SJSA1 (cell line): Measurements from ENCODE around the gene NOTO. TPM values are rescaled to one million over a fixed set of nuclear protein-coding genes. Genes with fewer than 3 reads are reported as not detected.
"Not testable (repeated sequence)": the region's sequence is repeated elsewhere in the genome, so short reads cannot be mapped to it uniquely, and the experiment has no call there.

Experiments
- DNase-seq, 2 experiments: peaks; one replicate each; pipeline ENCODE4 v3.0.0-alpha.2; 2015 to 2020; ENCODE audit warnings: low spot score in 2 of 2, low read depth in 1 of 2
- H3K27ac ChIP-seq: fragments of 250-450 bp; sonication (Bioruptor Pico); 2 replicates; pipeline ENCODE4 v1.5.1; 2020; ENCODE audit warnings: mild to moderate bottlenecking, moderate library complexity
- H3K27me3 ChIP-seq: fragments of 250-450 bp; sonication (Bioruptor Pico); replicated peaks from 2 replicates; pipeline ENCODE4 v1.5.1; 2020; ENCODE audit warnings: mild to moderate bottlenecking, moderate library complexity
- H3K36me3 ChIP-seq: fragments of 250-450 bp; sonication (Bioruptor Pico); 2 replicates; pipeline ENCODE4 v1.5.1; 2020; ENCODE audit warnings: mild to moderate bottlenecking
- H3K4me1 ChIP-seq: fragments of 250-450 bp; sonication (Bioruptor Pico); replicated peaks from 2 replicates; pipeline ENCODE4 v1.6.1; 2021; ENCODE audit warnings: mild to moderate bottlenecking
- H3K4me3 ChIP-seq: fragments of 250-450 bp; sonication (Bioruptor Pico); 2 replicates; pipeline ENCODE4 v1.5.1; 2020; ENCODE audit warnings: mild to moderate bottlenecking
- H3K9me3 ChIP-seq: fragments of 250-450 bp; sonication (Bioruptor Pico); replicated peaks from 2 replicates; pipeline ENCODE4 v1.5.1; 2020; ENCODE audit warnings: mild to moderate bottlenecking
- total RNA-seq: library from RNA; depleted of rRNA; stranded (reverse); fragments of >200 nt; shearing (Covaris generic); gene quantifications from 2 replicates; pipeline ENCODE4 v1.2.3, GENCODE V29; 2014; rRNA removed

Gene NOTO
- total RNA-seq = not detected in 2 replicates

- peaks cover 4% of the 10 kb centered on the region; the same call in 1 of the 2 replicates for H3K9me3 ChIP-seq
- H3K36me3 ChIP-seq = no peaks in the 10 kb centered on the region
- DNase-seq = no peak
- no peaks in the 10 kb centered on the region for H3K4me1 ChIP-seq
- peaks cover 70% of the 10 kb centered on the region for H3K27me3 ChIP-seq
- no peak within 1 kb of the TSS for H3K4me3 ChIP-seq
- no peak within 1 kb of the TSS for H3K27ac ChIP-seq
Measured at GRCh38 chr2:73202156-73203054, at the start of gene NOTO. Gene NOTO (plus strand): TSS chr2:73202574. CDS start chr2:73202667, 93 bp downstream.

- Histone ChIP-seq H3K27me3 (peaks cover 29% of the 10 kb centered on the region), H3K36me3 (no peaks in the 10 kb centered on the region), H3K4me3 (no peak overlapping the region), H3K4me1 (peaks cover 6% of the 10 kb centered on the region), H3K9me3 (no peaks in the 10 kb centered on the region), H3K27ac (no peak overlapping the region)
- DNase-seq = peak; percentile 37 to 63
Measured at GRCh38 chr2:73156539-73157124, 45.7 kb upstream of the NOTO start.

- no peak overlapping the region for H3K4me3 ChIP-seq
- no peaks in the 10 kb centered on the region for H3K9me3 ChIP-seq
- no peak for DNase-seq
- H3K27ac ChIP-seq = no peak overlapping the region
- H3K4me1 ChIP-seq = no peaks in the 10 kb centered on the region
- H3K27me3 ChIP-seq = peaks cover 20% of the 10 kb centered on the region
- H3K36me3 ChIP-seq = no peaks in the 10 kb centered on the region
Measured at GRCh38 chr2:73162856-73163391, 39.5 kb upstream of the NOTO start.

GRCh38 chr2:73163483-73164367 lies 38.6 kb upstream of the NOTO start:
- no peaks in the 10 kb centered on the region for H3K4me1 ChIP-seq
- peaks cover 12% of the 10 kb centered on the region for H3K27me3 ChIP-seq
- H3K27ac ChIP-seq = no peak overlapping the region
- no peaks in the 10 kb centered on the region for H3K36me3 ChIP-seq
- no peaks in the 10 kb centered on the region for H3K9me3 ChIP-seq
- DNase-seq = peak; percentile 57 to 63
- no peak overlapping the region for H3K4me3 ChIP-seq

- not testable (repeated sequence) for H3K4me1 ChIP-seq, H3K4me3 ChIP-seq, H3K9me3 ChIP-seq
Measured at GRCh38 chr2:73165978-73166377, 36.4 kb upstream of the NOTO start.

GRCh38 chr2:73166813-73167212 lies 35.6 kb upstream of the NOTO start:
- not testable (repeated sequence) for H3K4me3 ChIP-seq, H3K27ac ChIP-seq, DNase-seq, H3K27me3 ChIP-seq, H3K4me1 ChIP-seq, H3K36me3 ChIP-seq, H3K9me3 ChIP-seq

More at GRCh38 chr2:73165978-73166377, 36.4 kb upstream of the NOTO start:
- H3K36me3 ChIP-seq, H3K27ac ChIP-seq, H3K27me3 ChIP-seq: not testable (repeated sequence)
- DNase-seq = peak in 1 of 2 experiments; percentile 38

- not testable (repeated sequence) for H3K4me3 ChIP-seq, H3K9me3 ChIP-seq, H3K27ac ChIP-seq, H3K36me3 ChIP-seq, DNase-seq, H3K4me1 ChIP-seq, H3K27me3 ChIP-seq
Measured at GRCh38 chr2:73168348-73168747, 34.0 kb upstream of the NOTO start.

- not testable (repeated sequence) for H3K27ac ChIP-seq, DNase-seq, H3K27me3 ChIP-seq
Measured at GRCh38 chr2:73170341-73170740, 32.0 kb upstream of the NOTO start.

GRCh38 chr2:73172963-73173362 lies 29.4 kb upstream of the NOTO start:
- DNase-seq = no peak
- no peaks in the 10 kb centered on the region for H3K36me3 ChIP-seq
- H3K27ac ChIP-seq = no peak overlapping the region
- peaks cover 32% of the 10 kb centered on the region for H3K27me3 ChIP-seq
- H3K4me1 ChIP-seq = peaks cover 22% of the 10 kb centered on the region
- no peak overlapping the region for H3K4me3 ChIP-seq
- H3K9me3 ChIP-seq = no peaks in the 10 kb centered on the region

More at GRCh38 chr2:73170341-73170740, 32.0 kb upstream of the NOTO start:
- H3K36me3 ChIP-seq, H3K9me3 ChIP-seq, H3K4me1 ChIP-seq, H3K4me3 ChIP-seq: not testable (repeated sequence)

- Histone ChIP-seq H3K4me3 (no peak overlapping the region), H3K4me1 (peaks cover 22% of the 10 kb centered on the region), H3K27me3 (peaks cover 33% of the 10 kb centered on the region), H3K27ac (no peak overlapping the region), H3K36me3 (no peaks in the 10 kb centered on the region), H3K9me3 (no peaks in the 10 kb centered on the region)
- DNase-seq = no peak
Measured at GRCh38 chr2:73173781-73174180, 28.6 kb upstream of the NOTO start.

GRCh38 chr2:73174244-73174643 lies 28.1 kb upstream of the NOTO start:
- H3K27ac ChIP-seq = no peak overlapping the region
- no peak for DNase-seq
- no peaks in the 10 kb centered on the region for H3K9me3 ChIP-seq
- no peak overlapping the region for H3K4me3 ChIP-seq
- peaks cover 22% of the 10 kb centered on the region for H3K4me1 ChIP-seq
- H3K27me3 ChIP-seq = peaks cover 33% of the 10 kb centered on the region
- no peaks in the 10 kb centered on the region for H3K36me3 ChIP-seq

- Histone ChIP-seq H3K4me1 (peaks cover 22% of the 10 kb centered on the region), H3K4me3 (no peak overlapping the region; the same call in 1 of the 2 replicates)
- no peak for DNase-seq
Measured at GRCh38 chr2:73174941-73175662, 27.3 kb upstream of the NOTO start.

More at GRCh38 chr2:73174941-73175662, 27.3 kb upstream of the NOTO start:
- Histone ChIP-seq H3K36me3 (no peaks in the 10 kb centered on the region), H3K27ac (no peak overlapping the region), H3K27me3 (peaks cover 38% of the 10 kb centered on the region), H3K9me3 (no peaks in the 10 kb centered on the region)
